ENCODE measurements around the gene TEDC1.

The TEDC1 gene

GRCh38 chr14:105497671-105498429 is 6.8 kb downstream of the TEDC1 start:
- FAIRE-seq = no peak

- FAIRE-seq = no peak
These were observed 7.6 kb downstream of the TEDC1 start for GRCh38 chr14:105498430-105499255.

- FAIRE-seq = no peak
These were observed 8.4 kb downstream of the TEDC1 start for GRCh38 chr14:105499256-105500035.

- no peak for FAIRE-seq
These were observed 9.1 kb downstream of the TEDC1 start for GRCh38 chr14:105500036-105500725.

- no peak for FAIRE-seq
These were observed 9.7 kb downstream of the TEDC1 start for GRCh38 chr14:105500726-105501101.

GRCh38 chr14:105501504-105502291 is 10.7 kb downstream of the TEDC1 start:
- FAIRE-seq = no peak

GRCh38 chr14:105502446-105503295 is 11.6 kb downstream of the TEDC1 start:
- no peak for FAIRE-seq

- FAIRE-seq = no peak
These were observed 12.2 kb downstream of the TEDC1 start for GRCh38 chr14:105503296-105503640.

- no peak for FAIRE-seq
These were observed 13.1 kb downstream of the TEDC1 start for GRCh38 chr14:105503935-105504692.

- no peak for FAIRE-seq
These were observed 14.1 kb downstream of the TEDC1 start for GRCh38 chr14:105505101-105505500.

GRCh38 chr14:105507247-105507646 is 16.2 kb downstream of the TEDC1 start:
- no peak for FAIRE-seq

- no peak for FAIRE-seq
These were observed 17.0 kb downstream of the TEDC1 start for GRCh38 chr14:105508069-105508468.

GRCh38 chr14:105508601-105509000 is 17.6 kb downstream of the TEDC1 start:
- no peak for FAIRE-seq

- no peak for FAIRE-seq
These were observed 26.1 kb downstream of the TEDC1 start for GRCh38 chr14:105517096-105517495.

GRCh38 chr14:105519946-105520698 is 29.1 kb downstream of the TEDC1 start:
- FAIRE-seq = no peak

GRCh38 chr14:105525326-105525725 is 34.3 kb downstream of the TEDC1 start:
- no peak for FAIRE-seq

GRCh38 chr14:105525861-105526775 is 35.1 kb downstream of the TEDC1 start, which contains the start of gene TMEM121:
Gene TMEM121 (plus strand): TSS chr14:105526583. CDS start chr14:105528835, 2,252 bp downstream.
- no peak for FAIRE-seq

GRCh38 chr14:105526776-105527380 is 35.8 kb downstream of the TEDC1 start:
- no peak for FAIRE-seq
